GM18858 (cell line): ENCODE measurements around the gene LHX5.

Experiments used
- ATAC-seq: cut with Tn5 transposase; IDR thresholded peaks from one replicate; pipeline ENCODE4 v1.9.1; 2021; ENCODE audit not compliant: unreplicated experiment

The LHX5 gene

DNA sequence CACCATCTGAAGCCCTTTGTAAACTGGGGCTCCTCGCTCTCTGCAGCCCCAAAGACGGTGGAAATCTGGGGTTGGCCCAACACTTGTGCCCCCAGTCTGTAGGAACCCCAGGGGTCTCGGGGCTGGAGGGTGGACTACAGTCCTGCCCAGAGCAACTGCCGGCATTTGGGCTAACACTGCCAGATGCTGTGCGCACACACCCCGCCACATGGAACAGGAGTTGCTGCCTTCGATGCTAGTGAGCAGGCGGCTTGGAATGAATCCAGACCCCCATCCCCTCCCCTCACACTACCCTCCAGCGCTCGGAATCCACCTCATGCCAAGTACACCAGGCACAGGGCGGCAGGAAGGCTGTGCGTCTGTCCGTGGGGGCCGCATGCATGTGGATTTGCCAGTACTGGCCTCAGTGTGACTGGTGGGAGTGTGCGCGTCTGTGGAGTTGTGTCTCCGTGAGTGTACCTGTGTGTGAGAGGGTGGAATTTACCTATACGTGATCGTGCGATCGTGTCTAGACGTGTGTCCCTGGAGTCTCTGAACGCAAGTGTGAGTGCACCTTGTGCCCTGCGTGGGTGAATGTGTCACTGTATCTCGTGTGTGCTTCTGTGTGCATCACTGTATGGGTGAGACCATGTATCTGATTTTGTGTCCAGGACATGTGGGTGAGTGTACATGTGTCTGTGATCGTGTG is 5.1 kb downstream of the LHX5 start:
- no peak for ATAC-seq

DNA sequence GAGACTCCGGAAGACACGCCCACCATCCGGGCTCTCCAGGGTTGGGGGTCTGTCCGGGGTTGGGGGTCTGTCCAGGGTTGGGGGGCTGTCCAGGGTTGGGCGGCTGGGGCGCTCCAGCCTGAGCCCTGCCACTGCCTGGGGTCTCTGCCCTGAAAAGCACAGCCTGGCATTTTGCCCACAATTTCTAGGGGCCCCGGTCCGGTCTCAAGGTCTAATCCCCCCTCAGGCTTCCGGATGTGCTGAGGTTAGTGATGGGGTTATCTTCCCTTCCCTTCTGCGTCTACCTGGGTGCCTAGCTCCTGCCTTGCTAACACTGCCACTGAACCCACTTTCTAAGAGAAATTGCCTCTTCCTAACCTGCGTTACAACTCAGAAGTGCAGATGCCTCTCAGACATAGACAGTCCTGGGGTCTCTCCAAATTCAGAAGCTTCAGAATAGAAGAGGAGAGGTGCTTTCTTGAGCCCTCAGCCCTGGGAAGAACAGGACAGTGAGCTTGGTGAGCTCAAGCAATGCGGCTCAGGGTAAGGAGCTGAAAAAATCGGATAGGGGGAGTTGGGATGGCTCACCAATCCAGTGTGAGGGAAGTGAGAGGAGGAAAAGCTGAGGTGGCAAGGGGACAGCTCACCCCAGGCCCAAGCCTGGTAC is 5.7 kb downstream of the LHX5 start:
- no peak for ATAC-seq

DNA sequence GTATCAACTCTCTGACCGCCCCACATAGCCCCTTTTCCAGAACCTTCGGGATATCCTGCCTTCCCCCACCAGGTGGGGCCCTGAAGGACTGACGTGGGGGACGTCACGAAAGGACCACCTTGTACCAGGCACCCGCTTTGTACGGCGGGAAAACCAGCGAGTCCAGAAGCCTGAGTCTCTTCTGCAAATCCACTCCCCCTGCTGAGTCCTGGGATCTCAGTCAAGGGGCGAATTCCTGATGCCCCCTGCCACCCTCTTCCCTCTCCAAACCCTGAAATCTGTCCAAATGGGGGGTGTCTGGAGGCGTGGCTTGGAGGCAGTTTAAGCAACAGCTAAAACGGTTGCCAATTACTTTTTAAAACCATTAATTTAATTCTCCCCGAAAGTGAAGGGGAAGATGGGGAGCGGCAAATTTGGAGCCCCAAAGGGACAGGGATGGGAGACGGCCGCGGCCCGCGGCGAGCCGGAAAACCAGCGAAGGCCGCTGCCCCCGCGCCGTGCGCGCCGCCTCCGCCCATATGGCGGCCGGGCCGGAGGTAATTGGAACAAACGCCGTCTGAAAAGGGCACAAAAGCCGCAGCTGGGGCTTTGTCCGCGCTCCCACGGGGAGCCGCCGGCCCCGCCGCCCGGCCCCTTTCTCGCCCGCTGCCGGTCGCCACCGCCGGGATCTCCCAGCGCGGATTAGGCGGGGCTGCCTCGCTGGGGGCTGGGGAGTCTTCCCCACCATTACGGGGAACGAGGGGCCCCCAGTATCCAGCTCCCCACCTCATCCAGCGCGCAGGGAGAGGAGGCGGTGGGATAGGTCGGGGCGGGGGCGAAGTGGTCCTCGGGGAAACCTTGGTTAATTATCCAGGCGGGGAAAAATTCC is 6.6 kb downstream of the LHX5 start:
- ATAC-seq: no peak

DNA sequence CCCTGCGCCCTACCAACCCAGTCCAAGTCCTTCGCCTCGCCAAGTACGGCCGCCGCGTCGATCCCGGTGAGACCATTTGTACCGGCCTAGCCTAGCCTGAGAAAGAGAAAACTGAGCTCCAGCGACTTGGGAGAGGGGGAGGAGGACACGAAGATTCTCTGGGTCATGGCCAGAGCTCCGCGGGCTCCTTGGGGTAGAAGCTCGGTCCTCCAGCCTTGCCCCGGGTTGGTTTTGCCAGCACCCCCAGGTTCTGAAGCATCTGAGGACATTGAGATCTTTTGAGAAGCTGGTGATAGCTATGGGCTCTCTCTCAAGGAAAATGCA is 7.3 kb downstream of the LHX5 start:
- no peak for ATAC-seq

DNA sequence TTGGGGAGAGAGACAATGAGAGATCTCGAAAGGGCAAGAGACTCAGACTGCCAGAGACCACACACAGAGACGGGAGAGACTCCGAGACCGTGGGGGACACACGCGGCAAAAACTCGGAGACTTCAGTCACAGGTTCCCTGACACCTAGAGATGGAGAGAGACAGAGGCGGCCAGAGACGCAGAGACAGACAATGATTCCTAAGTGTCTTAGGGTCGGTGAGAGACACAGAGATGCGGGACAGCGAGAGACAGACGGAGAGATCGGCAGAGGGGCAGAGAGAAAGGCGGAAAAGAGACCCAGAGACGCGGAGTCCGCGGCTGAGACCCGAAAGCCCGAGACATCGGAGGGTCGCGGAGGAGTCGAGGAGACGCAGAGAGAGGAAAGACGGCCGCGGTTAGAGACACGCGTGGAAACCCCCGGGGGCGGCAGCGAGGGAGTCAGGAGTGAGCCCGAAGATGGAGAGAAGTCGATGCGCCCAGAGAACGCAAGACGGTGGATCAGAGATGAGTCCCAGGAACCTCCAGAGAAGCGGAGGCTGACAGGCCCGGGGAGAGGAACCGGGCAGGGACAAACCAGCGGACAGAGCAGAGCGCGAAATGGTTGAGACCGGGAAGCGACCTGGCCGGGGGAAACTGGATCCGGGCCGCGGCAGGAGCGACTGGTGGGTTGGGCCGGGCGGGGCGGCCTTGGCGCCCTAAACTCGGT is 7.8 kb downstream of the LHX5 start:
- no peak for ATAC-seq

DNA sequence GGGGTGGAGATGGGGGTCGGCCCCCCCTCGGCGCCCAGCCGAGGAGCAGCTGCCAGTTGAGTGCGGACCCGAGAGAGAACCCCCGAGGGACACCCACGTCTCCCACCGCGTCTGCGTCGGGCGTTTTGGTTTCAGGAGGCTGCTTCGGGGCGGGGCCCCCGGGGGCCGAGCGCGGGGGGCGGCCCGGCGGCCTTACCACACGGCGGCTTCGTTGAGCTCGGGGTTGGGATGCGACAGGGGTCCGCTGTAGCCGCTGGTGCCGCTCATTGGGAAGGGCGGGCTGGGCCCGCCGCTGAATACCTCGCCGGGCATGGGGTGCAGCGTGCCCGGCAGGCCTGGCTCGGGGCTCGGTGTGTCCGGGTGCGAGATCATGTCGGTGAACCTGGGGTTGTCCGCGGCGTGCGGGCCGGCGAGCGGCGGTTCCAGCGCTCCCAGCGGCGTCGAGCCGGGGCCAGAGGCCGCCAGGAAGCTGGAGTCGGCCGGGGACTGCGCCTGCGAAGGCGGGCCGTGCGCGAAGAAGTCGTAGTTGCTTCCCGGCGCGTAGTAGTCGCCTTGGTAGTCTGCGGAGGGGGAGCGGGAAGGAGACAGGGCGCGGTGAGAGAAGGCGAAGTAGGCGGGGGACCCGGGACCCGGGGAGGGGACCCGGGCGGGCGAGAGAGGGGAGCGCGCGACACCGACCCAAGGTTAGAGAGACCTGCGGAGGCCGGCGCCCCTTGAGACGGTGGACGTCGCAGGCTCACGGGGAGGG is 8.5 kb downstream of the LHX5 start:
- no peak for ATAC-seq

DNA sequence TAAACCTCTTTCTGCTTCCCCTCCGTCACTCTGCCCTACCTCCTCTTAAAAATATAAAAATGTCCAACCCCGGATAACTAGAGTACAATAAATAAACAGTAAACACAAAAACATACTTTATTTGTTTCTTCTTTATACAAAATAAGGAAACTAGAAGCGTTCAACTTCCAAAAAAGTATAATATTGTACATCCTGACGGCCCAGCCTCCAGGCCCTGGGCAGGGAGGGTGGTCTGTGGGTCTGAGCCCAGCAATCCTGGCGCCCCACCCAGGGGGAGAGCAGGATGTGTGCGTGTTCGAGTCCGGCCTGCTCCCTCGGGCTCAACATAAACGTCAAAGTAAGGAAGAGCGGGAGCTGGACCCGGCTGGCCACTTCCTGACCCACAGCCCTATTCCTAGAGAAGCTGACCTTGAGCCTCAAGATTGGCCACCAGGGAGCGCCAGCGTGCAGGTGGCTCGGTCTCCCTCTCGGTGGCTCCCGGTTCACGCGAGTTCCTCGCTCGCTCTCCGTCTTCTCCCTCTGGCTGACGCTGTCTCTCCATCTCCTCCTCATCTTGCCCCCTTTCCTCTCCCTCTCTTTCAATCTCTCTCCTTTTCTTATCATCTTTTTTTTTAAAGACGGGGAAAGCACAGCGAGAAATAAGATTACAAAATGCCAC is 9.4 kb downstream of the LHX5 start:
- ATAC-seq: no peak

DNA sequence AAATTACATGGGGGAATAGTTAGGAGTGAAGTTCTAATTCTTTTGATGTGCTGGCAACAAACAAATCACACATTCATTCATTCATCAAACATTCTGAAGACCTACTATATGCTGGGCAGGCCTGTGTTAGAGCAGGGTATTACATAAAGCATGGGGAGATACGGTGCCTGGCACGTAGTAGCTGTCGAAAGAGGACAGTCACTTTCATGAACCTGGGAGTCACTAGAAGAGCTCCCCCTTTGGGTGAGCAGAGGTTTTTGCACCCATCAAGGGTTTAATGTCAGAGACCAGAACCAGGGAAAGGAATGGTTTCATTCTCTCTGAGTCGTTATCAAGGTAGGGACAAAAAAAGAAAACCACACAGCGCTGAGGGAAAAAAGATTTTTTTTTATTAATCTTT is 10.0 kb downstream of the LHX5 start:
- ATAC-seq: no peak

DNA sequence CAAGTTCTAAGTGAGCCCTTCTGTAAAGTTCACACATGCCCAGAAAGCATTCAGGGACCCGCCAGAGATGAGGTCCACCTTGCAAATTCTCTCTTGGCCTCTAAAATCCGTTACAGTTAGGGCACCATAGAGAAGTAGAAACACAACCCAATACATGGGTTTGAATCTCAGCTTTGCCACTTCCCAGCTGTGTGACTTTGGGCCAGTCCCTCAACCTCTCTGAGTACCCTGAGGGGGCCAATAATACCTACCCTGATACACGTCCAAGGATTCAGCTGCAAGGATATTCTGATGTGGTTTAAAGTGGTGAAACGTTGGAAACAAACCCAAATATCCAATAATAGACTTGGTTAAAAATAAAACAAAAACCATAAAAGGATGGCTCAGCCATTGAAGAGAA is 11.7 kb downstream of the LHX5 start:
- no peak for ATAC-seq

DNA sequence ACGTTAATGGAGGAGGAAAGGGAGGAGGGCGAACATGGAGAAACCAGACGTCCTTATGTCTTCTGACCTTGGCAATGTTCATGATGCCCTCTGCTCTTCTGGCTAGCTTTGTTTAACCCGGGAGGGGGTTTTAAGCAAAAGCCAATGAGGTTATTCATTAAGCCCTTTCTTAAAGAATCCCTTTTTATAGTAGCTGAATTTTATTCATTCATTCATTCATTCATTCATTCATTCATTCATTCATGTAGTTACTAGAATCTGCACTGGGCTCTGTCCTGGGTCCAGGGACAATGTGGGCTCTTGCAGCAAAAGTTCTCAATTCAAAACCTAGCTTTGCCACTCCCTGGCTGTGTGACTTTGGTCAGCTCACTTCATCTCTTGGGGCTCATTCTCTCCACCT is 14.0 kb downstream of the LHX5 start:
- no peak for ATAC-seq

DNA sequence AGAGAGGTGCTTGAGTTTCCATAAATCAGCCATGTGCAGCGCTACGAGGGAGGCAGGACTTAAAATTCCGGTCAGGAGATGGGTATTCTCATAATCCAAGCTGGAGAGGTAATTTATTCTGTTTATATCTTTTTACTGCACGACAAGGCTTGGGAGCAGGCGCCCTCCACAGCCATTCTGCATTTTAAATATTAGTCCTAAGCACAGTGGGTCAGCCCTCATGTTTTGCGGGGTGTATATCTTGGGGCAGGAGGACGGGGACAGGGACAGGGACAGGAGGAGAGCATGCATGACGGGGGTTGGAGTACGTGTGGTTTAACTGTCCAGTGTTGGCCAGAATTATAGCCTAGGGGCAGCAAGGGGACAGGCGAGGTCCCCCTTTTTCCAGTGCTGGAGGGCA is 14.5 kb downstream of the LHX5 start:
- ATAC-seq: no peak

DNA sequence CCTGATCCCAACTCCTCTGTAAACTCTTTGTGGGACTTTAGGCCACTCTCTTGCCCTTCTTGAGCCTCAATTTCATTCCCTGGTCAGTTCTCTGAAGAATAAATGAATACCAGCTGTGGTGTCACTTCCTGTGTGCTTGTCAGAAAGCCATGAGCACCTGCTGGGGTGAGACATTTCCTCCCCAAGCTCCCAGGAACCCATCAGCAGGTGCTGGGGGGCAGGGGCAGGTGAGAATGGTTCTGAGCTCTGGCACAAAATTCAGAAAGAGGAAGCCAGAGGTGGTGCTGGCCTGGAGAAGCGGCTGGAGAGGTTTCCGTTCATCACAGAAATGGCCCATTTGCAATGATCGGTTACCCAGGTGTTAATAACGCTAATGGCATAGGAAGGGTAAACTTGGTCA is 14.9 kb downstream of the LHX5 start:
- ATAC-seq: no peak

DNA sequence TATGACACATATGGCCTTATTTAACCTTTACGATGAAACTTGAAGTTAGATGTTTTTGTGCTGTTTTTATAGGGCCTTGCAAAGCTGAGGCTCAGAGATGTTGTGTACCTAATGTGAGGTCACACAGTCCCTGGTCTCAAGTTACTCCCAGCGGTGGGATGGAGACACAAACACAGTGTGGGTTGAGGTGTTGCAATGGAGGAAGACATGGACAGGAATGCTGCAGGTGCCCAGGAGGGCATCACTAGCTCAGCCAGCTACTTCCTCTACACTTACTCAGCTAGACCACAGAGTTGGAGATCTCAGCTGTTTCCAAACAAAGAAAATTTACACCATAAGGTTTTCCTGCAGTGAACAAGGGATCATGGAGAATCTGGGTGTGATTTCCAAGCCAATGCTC is 15.5 kb downstream of the LHX5 start:
- no peak for ATAC-seq

DNA sequence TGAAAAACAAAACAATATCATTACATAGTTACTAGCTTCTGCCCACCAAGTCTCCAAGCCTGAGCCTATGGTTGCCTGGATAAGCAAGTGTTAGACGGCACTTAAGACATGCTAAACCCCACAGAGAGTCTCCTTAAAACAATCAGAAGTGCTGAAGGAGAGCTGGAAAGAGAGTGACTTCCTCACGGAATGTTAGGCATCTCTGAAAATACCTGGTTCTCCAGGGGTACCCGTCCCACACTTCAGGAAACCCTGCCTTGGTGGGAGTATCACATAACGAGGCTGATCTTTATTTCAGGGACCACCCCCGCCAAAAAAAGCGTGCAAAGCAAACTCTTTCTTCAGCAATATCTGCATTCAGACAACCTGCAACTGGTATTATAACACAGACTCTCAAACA is 18.3 kb downstream of the LHX5 start:
- ATAC-seq: no peak

DNA sequence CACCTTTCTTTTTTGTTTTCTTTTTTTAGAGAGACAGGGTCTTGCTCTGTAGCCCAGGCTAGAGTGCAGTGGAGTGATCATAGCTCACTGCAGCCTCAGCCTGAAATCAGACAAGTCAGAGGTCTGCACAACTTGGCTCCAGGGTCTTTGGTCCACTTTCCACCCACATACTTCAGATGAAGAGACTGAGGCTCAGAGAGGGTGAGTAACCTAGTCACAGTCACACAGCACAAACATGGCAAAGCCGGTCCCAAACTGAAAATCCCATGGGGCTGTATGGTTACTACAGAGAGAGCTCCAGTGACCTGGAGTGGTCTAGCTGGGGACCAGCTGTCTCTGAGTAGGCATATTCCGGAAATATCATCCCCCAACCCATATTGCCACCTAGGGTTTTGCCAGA is 19.2 kb downstream of the LHX5 start:
- ATAC-seq: no peak

DNA sequence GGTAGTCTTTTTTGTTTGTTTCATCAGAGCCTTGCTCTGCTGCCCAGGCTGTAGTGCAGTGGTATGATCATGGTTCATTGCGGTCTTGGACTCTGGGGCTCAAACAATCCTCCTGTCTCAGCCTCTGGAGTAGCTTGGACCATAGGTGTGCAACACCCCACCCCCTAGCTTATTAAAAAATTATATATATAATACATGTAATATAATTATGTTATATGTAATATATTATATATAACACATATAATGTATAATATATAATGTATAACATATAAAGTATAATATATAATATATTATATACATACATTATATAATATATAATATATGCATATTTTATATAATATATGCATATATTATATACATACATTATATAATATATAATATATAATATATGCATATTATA is 21.8 kb downstream of the LHX5 start:
- no peak for ATAC-seq

DNA sequence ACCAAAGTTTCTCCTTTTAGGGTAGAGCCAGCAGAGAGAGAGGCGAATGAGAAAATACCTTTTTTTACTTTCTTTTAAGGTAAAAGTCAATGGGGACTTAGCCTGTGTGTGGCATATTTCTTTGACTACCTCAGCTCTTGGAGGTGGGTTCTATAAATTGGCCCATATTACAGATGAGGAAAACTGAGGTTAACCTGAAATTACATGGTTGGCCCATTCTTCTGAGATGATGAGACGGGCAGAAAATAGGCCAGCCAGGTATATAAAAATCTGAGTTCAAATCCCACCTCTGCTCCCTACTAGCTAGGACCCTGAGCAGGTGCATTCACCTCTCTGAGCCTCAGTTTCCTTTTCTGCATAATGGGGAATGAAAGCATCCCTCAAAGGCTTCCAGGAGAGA is 22.4 kb downstream of the LHX5 start:
- ATAC-seq: no peak

DNA sequence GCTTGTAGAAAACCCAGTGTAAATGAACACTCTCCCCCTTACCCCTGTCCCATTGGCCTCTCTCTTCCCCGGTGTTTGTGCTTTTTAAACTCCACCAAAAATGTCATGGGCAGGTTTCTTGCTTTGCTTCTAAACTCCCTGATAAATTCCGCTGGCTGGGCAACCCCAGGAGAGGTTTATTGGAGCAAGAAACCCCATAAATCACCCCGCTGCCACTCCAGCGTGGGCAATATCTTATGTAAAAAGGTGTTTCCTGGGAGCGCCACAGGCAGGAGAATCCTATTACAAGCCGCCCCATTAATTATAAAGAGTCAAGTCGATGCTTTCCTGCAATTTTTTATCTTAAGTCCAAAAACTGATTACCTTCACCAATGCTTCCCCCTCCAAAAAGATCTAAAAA is 22.8 kb downstream of the LHX5 start:
- no peak for ATAC-seq

DNA sequence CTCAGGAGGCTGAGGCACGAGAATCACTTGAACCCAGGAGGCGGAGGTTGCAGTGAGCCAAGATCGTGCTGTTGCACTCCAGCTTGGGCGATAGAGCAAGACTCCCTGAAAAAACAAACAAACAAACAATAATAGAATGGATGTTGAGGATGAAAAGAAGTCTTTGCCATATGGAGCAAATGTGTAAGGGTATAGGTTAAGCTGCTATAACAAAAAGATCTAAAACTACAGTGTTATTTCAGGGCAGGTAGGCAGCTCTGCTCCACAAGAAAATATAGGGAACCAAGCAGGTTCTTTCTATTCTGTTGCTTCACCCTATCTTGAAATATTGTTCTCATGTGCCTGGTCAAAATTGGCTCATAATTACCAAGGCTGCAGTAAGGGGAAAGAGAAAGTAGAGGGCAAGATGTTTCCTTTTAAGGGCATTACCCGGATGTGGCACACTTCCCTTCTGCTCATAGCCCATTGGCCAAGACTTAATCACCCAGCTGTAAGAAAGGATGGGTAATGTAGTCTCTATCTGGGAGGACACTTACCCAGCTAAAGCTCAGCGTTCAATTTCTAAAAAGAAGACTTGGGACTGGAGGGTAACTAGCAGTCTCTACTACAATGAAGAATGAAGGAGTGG is 26.0 kb downstream of the LHX5 start:
- ATAC-seq: no peak

DNA sequence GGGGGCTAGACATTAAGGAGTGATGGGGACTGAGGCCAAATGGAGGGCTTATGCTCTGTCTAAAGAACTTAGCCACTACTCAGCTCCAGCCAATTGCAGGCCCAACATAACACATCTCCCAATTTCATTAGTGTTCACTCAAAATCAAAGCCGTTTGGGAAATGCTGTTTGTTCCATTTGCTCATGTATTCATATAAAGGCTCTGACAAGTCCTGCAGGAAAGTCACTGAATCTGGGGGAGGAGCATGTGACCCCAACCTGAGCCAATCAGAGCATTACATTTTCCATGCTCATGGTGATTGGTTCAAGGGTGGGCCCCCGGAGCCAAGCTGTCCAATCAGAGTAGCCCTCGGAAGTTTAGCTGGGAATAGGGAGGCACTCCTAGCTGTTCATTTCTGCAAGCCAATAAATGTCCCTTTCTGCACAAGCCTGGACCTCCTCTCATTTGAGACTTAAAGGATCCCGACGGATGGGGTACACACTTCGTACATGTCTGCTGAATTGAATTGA is 28.6 kb downstream of the LHX5 start:
- ATAC-seq: no peak
